ENCODE results near the gene ALPK3. TPM values are rescaled to one million over a fixed set of nuclear protein-coding genes. Genes with fewer than 3 reads are reported as not detected.

Gene ALPK3
- 0.02 and 0.03 TPM in 2 replicates for total RNA-seq (2014; rRNA removed; shearing (Covaris generic))
- 0.02 TPM in 1 of 2 replicates, not detected in the other for polyA plus RNA-seq (2015; cell fraction: cytosol; rRNA removed)
- 0.05 and 0.11 TPM in 2 replicates for polyA plus RNA-seq (2015; cell fraction: nucleus; rRNA removed)

- DNase-seq (ENCODE audit: low read depth): no peak
Measured at GRCh38 chr15:84816694-84817465, at the start of gene ALPK3. Gene ALPK3, plus strand, starts transcription at chr15:84817356. Its CDS starts 97 bp downstream, at chr15:84817453.

- DNase-seq (ENCODE audit: low read depth): no peak
Measured at GRCh38 chr15:84772031-84772430, 45.1 kb upstream of the ALPK3 start.

- DNase-seq (ENCODE audit: low read depth): no peak
Measured at GRCh38 chr15:84772467-84772866, 44.7 kb upstream of the ALPK3 start.

- no peak for DNase-seq (ENCODE audit: low read depth)
Measured at GRCh38 chr15:84773716-84774115, 43.4 kb upstream of the ALPK3 start.

GRCh38 chr15:84775867-84776449 is 41.2 kb upstream of the ALPK3 start:
- no peak for DNase-seq (ENCODE audit: low read depth)

- no peak for DNase-seq (ENCODE audit: low read depth)
Measured at GRCh38 chr15:84778194-84778593, 39.0 kb upstream of the ALPK3 start.

- no peak for DNase-seq (ENCODE audit: low read depth)
Measured at GRCh38 chr15:84780492-84780891, 36.7 kb upstream of the ALPK3 start.

- no peak for DNase-seq (ENCODE audit: low read depth)
Measured at GRCh38 chr15:84781495-84781894, 35.7 kb upstream of the ALPK3 start.

GRCh38 chr15:84782346-84782745 is 34.8 kb upstream of the ALPK3 start:
- DNase-seq (ENCODE audit: low read depth): no peak

- DNase-seq (ENCODE audit: low read depth): no peak
Measured at GRCh38 chr15:84783493-84784251, 33.5 kb upstream of the ALPK3 start.

- DNase-seq (ENCODE audit: low read depth): no peak
Measured at GRCh38 chr15:84784262-84784661, 32.9 kb upstream of the ALPK3 start.

GRCh38 chr15:84785053-84785452 is 32.1 kb upstream of the ALPK3 start:
- no peak for DNase-seq (ENCODE audit: low read depth)

- DNase-seq (ENCODE audit: low read depth): no peak
Measured at GRCh38 chr15:84788500-84788899, 28.7 kb upstream of the ALPK3 start.

- no peak for DNase-seq (ENCODE audit: low read depth)
Measured at GRCh38 chr15:84789762-84790161, 27.4 kb upstream of the ALPK3 start.

GRCh38 chr15:84790676-84791075 is 26.5 kb upstream of the ALPK3 start:
- DNase-seq (ENCODE audit: low read depth): no peak

- DNase-seq (ENCODE audit: low read depth): no peak
Measured at GRCh38 chr15:84791763-84792162, 25.4 kb upstream of the ALPK3 start.

GRCh38 chr15:84793431-84794161 is 23.6 kb upstream of the ALPK3 start:
- no peak for DNase-seq (ENCODE audit: low read depth)

- DNase-seq (ENCODE audit: low read depth): no peak
Measured at GRCh38 chr15:84794162-84794547, 23.0 kb upstream of the ALPK3 start.

GRCh38 chr15:84795186-84795585 is 22.0 kb upstream of the ALPK3 start:
- DNase-seq (ENCODE audit: low read depth): no peak

GRCh38 chr15:84797212-84797611 is 19.9 kb upstream of the ALPK3 start:
- DNase-seq (ENCODE audit: low read depth): peak; percentile 57

GRCh38 chr15:84797801-84798200 is 19.4 kb upstream of the ALPK3 start:
- DNase-seq (ENCODE audit: low read depth): no peak

All from HT1080 (cell line).